Stimulated activated CD4-positive, alpha-beta T cell treated with anti-CD3 and anti-CD28 coated beads, Interleukin-4, amount 100 ng/mL, for 48 hours (primary cell): Measurements from ENCODE around the gene CCR6.
A peak's percentile ranks its signal among the peaks of the same experiment; 100 is the strongest.
"Not testable (repeated sequence)": the region's sequence is repeated elsewhere in the genome, so short reads cannot be mapped to it uniquely, and the experiment has no call there.

Experiments
- DNase-seq, 2 donors: peaks; one replicate each; pipeline ENCODE4 v3.0.0-alpha.2; 2020; ENCODE audit warnings: low read depth in 2 of 2

CCR6 gene

GRCh38 chr6:167122827-167123657 lies at the start of gene CCR6:
Gene CCR6 (plus strand): TSS chr6:167123096. CDS start chr6:167136135, 13,039 bp downstream.
- no peak for DNase-seq

GRCh38 chr6:167073679-167074274 lies 49.1 kb upstream of the CCR6 start:
- no peak for DNase-seq

GRCh38 chr6:167077241-167077932 lies 45.5 kb upstream of the CCR6 start:
- no peak for DNase-seq

GRCh38 chr6:167078745-167079144 lies 44.2 kb upstream of the CCR6 start:
- DNase-seq: no peak

- DNase-seq: peak; percentile 37 to 70
Observed at GRCh38 chr6:167079853-167080297, 43.0 kb upstream of the CCR6 start.

GRCh38 chr6:167087857-167088354 lies 35.0 kb upstream of the CCR6 start:
- no peak for DNase-seq

GRCh38 chr6:167088741-167089140 lies 34.2 kb upstream of the CCR6 start:
- DNase-seq: not testable (repeated sequence)

GRCh38 chr6:167089243-167090142 lies 33.4 kb upstream of the CCR6 start:
- no peak for DNase-seq

- DNase-seq: no peak
Observed at GRCh38 chr6:167090171-167090570, 32.7 kb upstream of the CCR6 start.

- no peak for DNase-seq
Observed at GRCh38 chr6:167091026-167091804, 31.7 kb upstream of the CCR6 start.

GRCh38 chr6:167091805-167092107 lies 31.1 kb upstream of the CCR6 start:
- DNase-seq: no peak

GRCh38 chr6:167092672-167093339 lies 30.1 kb upstream of the CCR6 start:
- no peak for DNase-seq

GRCh38 chr6:167093406-167093921 lies 29.4 kb upstream of the CCR6 start:
- no peak for DNase-seq

- peak; percentile 30 to 41 for DNase-seq
Observed at GRCh38 chr6:167093922-167094432, 28.9 kb upstream of the CCR6 start.

- DNase-seq: no peak
Observed at GRCh38 chr6:167094436-167094819, 28.5 kb upstream of the CCR6 start.

GRCh38 chr6:167094820-167095637 lies 27.9 kb upstream of the CCR6 start:
- DNase-seq: no peak

- no peak for DNase-seq
Observed at GRCh38 chr6:167095888-167096287, 27.0 kb upstream of the CCR6 start.

GRCh38 chr6:167096991-167097390 lies 25.9 kb upstream of the CCR6 start:
- no peak for DNase-seq

GRCh38 chr6:167097770-167098169 lies 25.1 kb upstream of the CCR6 start:
- DNase-seq: no peak
